ENCODE data around the gene EME2. TPM values are rescaled to one million over a fixed set of nuclear protein-coding genes. Genes with fewer than 3 reads are reported as not detected.
A peak's percentile ranks its signal among the peaks of the same experiment; 100 is the strongest.

EME2 gene
- total RNA-seq, 2 experiments from 2014 or later = 28.6 to 30.8 TPM

DNA sequence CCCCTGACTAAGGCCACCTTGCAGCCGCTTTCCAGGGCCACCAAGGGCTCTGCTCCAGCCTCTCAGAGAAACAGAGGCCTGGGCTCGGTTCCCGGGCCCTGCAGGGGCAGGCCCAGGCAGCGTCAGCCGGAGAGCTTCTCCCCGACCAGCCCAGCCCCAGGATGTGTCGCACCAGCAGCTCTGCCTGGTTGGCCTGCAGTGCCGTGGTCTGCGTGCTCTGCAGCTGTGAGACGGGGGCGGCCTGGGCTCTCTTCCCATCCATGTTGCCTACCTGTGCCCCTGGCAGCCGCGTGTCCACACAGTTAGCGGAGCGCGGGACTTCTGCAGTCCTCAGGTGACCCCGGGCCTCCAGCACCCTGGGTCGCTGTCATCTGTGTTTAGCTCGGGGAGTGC, 16.1 kb downstream of the EME2 start:
- CTCF ChIA-PET = no interaction called here
- Mint-ChIP-seq H3K9me3 (no peaks in the 10 kb centered on the region), H3K36me3 (ENCODE audit: low read depth) (peaks cover 7% of the 10 kb centered on the region), H3K27me3 (no peaks in the 10 kb centered on the region), H3K4me3 (peak overlapping the region; percentile 66), H3K4me1 (ENCODE audit: low read depth) (peaks cover 5% of the 10 kb centered on the region), H3K27ac (no peak overlapping the region)
- H3K36me3 ChIP-seq (ENCODE audit: insufficient read depth, low read length) = peaks cover 38% of the 10 kb centered on the region
- no peaks in the 10 kb centered on the region for H3K27me3 ChIP-seq (ENCODE audit: control insufficient read depth in 1 of 2, insufficient read depth in 2 of 2, low read length in 2 of 2)
- H3K27ac ChIP-seq (ENCODE audit: low read depth in 1 of 2, low read length in 2 of 2) = no peak overlapping the region
- TF ChIP-seq, protein P1, sequence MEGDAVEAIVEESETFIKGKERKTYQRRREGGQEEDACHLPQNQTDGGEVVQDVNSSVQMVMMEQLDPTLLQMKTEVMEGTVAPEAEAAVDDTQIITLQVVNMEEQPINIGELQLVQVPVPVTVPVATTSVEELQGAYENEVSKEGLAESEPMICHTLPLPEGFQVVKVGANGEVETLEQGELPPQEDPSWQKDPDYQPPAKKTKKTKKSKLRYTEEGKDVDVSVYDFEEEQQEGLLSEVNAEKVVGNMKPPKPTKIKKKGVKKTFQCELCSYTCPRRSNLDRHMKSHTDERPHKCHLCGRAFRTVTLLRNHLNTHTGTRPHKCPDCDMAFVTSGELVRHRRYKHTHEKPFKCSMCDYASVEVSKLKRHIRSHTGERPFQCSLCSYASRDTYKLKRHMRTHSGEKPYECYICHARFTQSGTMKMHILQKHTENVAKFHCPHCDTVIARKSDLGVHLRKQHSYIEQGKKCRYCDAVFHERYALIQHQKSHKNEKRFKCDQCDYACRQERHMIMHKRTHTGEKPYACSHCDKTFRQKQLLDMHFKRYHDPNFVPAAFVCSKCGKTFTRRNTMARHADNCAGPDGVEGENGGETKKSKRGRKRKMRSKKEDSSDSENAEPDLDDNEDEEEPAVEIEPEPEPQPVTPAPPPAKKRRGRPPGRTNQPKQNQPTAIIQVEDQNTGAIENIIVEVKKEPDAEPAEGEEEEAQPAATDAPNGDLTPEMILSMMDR (IDR thresholded peaks at IDR 0.05) = no peak
- no peak for ATAC-seq (ENCODE audit: poor library complexity)
- peak in 1 of 14 experiments; percentile 19 for DNase-seq
- POLR2A ChIA-PET = interaction anchor here (1.0 kb wide), 1 partner anchor 14 kb away, joined by 3 read pairs; no protein-coding TSS in a partner anchor
- intact Hi-C loops (cut with DNase I, micrococcal nuclease) = loop anchor here in 1 of 2 experiments (10.0 kb wide), 2 partner anchors 484 to 1384 kb away; partner anchors contain the start of genes DECR2 and UBE2I
- H3K4me3 ChIP-seq (ENCODE audit: low read length) = no peak overlapping the region
- peaks cover 0 to 6% of the 10 kb centered on the region in 2 experiments for H3K9me3 ChIP-seq (ENCODE audit: control insufficient read depth in 1 of 2, insufficient read depth in 1 of 2, low read length in 2 of 2)
- H3K4me1 ChIP-seq (ENCODE audit: insufficient read depth, low read length) = peaks cover 28% of the 10 kb centered on the region

DNA sequence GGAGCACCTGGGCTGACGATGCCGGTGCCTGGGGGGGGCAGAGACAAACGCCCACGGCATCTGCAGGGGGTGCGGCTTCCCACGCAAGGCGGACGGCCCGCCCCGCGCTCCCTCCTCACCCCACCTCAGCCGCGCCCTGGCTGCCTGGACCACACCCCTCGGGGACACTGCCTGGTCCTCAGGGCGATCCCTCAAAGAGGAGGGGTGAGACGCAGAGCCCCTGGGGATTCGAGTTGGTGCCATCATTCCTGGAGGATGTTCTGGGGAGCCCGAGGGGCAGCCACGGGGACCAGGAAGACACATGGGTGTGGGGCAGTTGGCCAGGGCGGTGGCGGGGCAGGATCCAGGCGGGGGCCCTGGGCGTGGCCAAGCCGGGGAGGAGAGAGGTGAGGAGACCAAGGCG, 17.0 kb downstream of the EME2 start:
- DNase-seq = peak in 1 of 14 experiments; percentile 21

DNA sequence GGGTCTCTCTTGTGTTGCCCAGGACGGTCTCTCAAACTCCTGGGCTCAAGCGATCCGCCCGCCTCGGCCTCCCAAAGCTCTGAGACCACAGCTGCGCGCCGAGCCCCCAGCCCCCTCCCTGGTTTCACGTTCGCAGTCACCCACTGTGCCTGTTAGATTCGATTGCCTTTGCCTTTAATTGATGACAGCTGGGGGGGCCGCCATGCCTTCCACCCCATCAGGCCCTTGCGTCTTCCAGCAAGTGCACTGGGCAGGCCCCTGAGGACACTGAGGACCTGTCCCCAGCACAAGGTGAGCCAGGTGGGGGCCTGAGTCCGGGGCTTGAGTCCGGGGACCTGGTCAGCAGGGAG, 17.6 kb downstream of the EME2 start:
- ChIA-PET POLR2A (no interaction called here), CTCF (no interaction called here)
- DNase-seq = no peak
- Histone ChIP-seq H3K27ac (ENCODE audit: low read depth in 1 of 2, low read length in 2 of 2) (no peak overlapping the region), H3K4me3 (ENCODE audit: low read length) (no peak overlapping the region), H3K9me3 (ENCODE audit: control insufficient read depth in 1 of 2, insufficient read depth in 1 of 2, low read length in 2 of 2) (peaks cover 0 to 6% of the 10 kb centered on the region in 2 experiments), H3K27me3 (ENCODE audit: control insufficient read depth in 1 of 2, insufficient read depth in 2 of 2, low read length in 2 of 2) (no peaks in the 10 kb centered on the region), H3K36me3 (ENCODE audit: insufficient read depth, low read length) (peaks cover 38% of the 10 kb centered on the region), H3K4me1 (ENCODE audit: insufficient read depth, low read length) (peaks cover 13% of the 10 kb centered on the region)
- TF ChIP-seq, protein P1 (IDR thresholded peaks at IDR 0.05) = no peak
- no peak for ATAC-seq (ENCODE audit: poor library complexity)
- no peaks in the 10 kb centered on the region for H3K27me3 Mint-ChIP-seq
- H3K4me1 Mint-ChIP-seq (ENCODE audit: low read depth) = peaks cover under 1% of the 10 kb centered on the region
- peaks cover 7% of the 10 kb centered on the region for H3K36me3 Mint-ChIP-seq (ENCODE audit: low read depth)
- H3K4me3 Mint-ChIP-seq = no peak overlapping the region
- H3K9me3 Mint-ChIP-seq = no peaks in the 10 kb centered on the region
- intact Hi-C loops (cut with DNase I, micrococcal nuclease) = no loop called here
- no peak overlapping the region for H3K27ac Mint-ChIP-seq

More for the DNA sequence above, 17.0 kb downstream of the EME2 start:
- TF ChIP-seq, protein P1 (IDR thresholded peaks at IDR 0.05) = no peak
- Histone ChIP-seq H3K9me3 (ENCODE audit: control insufficient read depth in 1 of 2, insufficient read depth in 1 of 2, low read length in 2 of 2) (peaks cover 0 to 6% of the 10 kb centered on the region in 2 experiments), H3K27me3 (ENCODE audit: control insufficient read depth in 1 of 2, insufficient read depth in 2 of 2, low read length in 2 of 2) (no peaks in the 10 kb centered on the region), H3K4me3 (ENCODE audit: low read length) (no peak overlapping the region), H3K36me3 (ENCODE audit: insufficient read depth, low read length) (peaks cover 38% of the 10 kb centered on the region), H3K27ac (ENCODE audit: low read depth in 1 of 2, low read length in 2 of 2) (no peak overlapping the region), H3K4me1 (ENCODE audit: insufficient read depth, low read length) (peaks cover 19% of the 10 kb centered on the region)
- ChIA-PET POLR2A (interaction anchor here (1.0 kb wide), 1 partner anchor 15 kb away, joined by 3 read pairs; no protein-coding TSS in a partner anchor), CTCF (no interaction called here)
- H3K9me3 Mint-ChIP-seq = no peaks in the 10 kb centered on the region
- intact Hi-C loops (cut with DNase I, micrococcal nuclease) = loop anchor here in 1 of 2 experiments (10.0 kb wide), 2 partner anchors 485 to 1385 kb away; partner anchors contain the start of genes DECR2 and UBE2I
- H3K36me3 Mint-ChIP-seq (ENCODE audit: low read depth) = peaks cover 7% of the 10 kb centered on the region
- H3K4me3 Mint-ChIP-seq = no peak overlapping the region
- H3K27ac Mint-ChIP-seq = no peak overlapping the region
- H3K27me3 Mint-ChIP-seq = no peaks in the 10 kb centered on the region
- peaks cover 5% of the 10 kb centered on the region for H3K4me1 Mint-ChIP-seq (ENCODE audit: low read depth)
- ATAC-seq (ENCODE audit: poor library complexity) = no peak

Measured in CD4-positive, alpha-beta T cell (primary cell).